NCI-H187 treated with DMSO at 0.1 percent for 48 hours (cell line): ENCODE results near the gene MADCAM1.
"Not testable (repeated sequence)": the region's sequence is repeated elsewhere in the genome, so short reads cannot be mapped to it uniquely, and the experiment has no call there.

Experiments used
- DNase-seq: peaks from one replicate; lab custom pipeline; 2025; lab: John Stamatoyannopoulos, UW

The MADCAM1 gene

GRCh38 chr19:496112-496665 lies at the start of gene MADCAM1:
Gene MADCAM1 (plus strand): TSS chr19:496486. CDS start chr19:496500, 14 bp downstream.
- no peak for DNase-seq

- DNase-seq, result no peak
Observed at GRCh38 chr19:447064-447426, 49.2 kb upstream of the MADCAM1 start.

GRCh38 chr19:447816-448560 lies 48.3 kb upstream of the MADCAM1 start:
- no peak for DNase-seq

GRCh38 chr19:449916-450315 lies 46.4 kb upstream of the MADCAM1 start:
- no peak for DNase-seq

- not testable (repeated sequence) for DNase-seq
Observed at GRCh38 chr19:450912-451481, 45.3 kb upstream of the MADCAM1 start.

GRCh38 chr19:452829-453228 lies 43.5 kb upstream of the MADCAM1 start:
- DNase-seq, result no peak

- no peak for DNase-seq
Observed at GRCh38 chr19:453606-454005, 42.7 kb upstream of the MADCAM1 start.

GRCh38 chr19:455031-455705 lies 41.1 kb upstream of the MADCAM1 start:
- no peak for DNase-seq

- no peak for DNase-seq
Observed at GRCh38 chr19:455851-456546, 40.3 kb upstream of the MADCAM1 start.

GRCh38 chr19:456547-457110 lies 39.7 kb upstream of the MADCAM1 start:
- DNase-seq, result no peak

- no peak for DNase-seq
Observed at GRCh38 chr19:457636-458035, 38.6 kb upstream of the MADCAM1 start.

GRCh38 chr19:458091-459042 lies 37.9 kb upstream of the MADCAM1 start:
- DNase-seq, result no peak

GRCh38 chr19:459724-460511 lies 36.4 kb upstream of the MADCAM1 start:
- no peak for DNase-seq

GRCh38 chr19:460877-461720 lies 35.2 kb upstream of the MADCAM1 start, which contains the start of gene SHC2:
Gene SHC2 (minus strand): TSS chr19:461033. CDS start chr19:460996, 37 bp downstream.
- DNase-seq, result no peak

GRCh38 chr19:461721-462551 lies 34.4 kb upstream of the MADCAM1 start:
- peak; percentile 22 for DNase-seq

- DNase-seq, result no peak
Observed at GRCh38 chr19:463483-464207, 32.6 kb upstream of the MADCAM1 start.

GRCh38 chr19:464208-464545 lies 32.1 kb upstream of the MADCAM1 start:
- no peak for DNase-seq
